GM12892 (cell line): ENCODE results near the gene TMEM187.

Experiments used
- DNase-seq: peaks from one replicate; pipeline ENCODE4 v3.0.0; 2011; ENCODE audit not compliant: insufficient read length
- FAIRE-seq: peaks from 2 replicates; lab custom pipeline; 2011; peaks lifted over from hg19 to GRCh38; lab: Jason Lieb, UNC
- POLR2A ChIP-seq: IDR thresholded peaks from 2 replicates; pipeline ENCODE4 v1.6.1; 2011; ENCODE audit warnings: low read depth, low read length, control low read depth
- POLR2AphosphoS5 ChIP-seq: IDR thresholded peaks from 2 replicates; pipeline ENCODE4 v1.6.1; 2011; ENCODE audit warnings: low read depth, low read length, control low read depth
- TAF1 ChIP-seq: IDR thresholded peaks from 2 replicates; pipeline ENCODE4 v1.6.1; 2011; ENCODE audit warnings: low read depth, mild to moderate bottlenecking, control low read depth, low read length, borderline replicate concordance

The TMEM187 gene

GRCh38 chrX:153958605-153959004, 13.9 kb upstream of the TMEM187 start:
- FAIRE-seq = no peak

GRCh38 chrX:153959649-153960048, 12.9 kb upstream of the TMEM187 start:
- FAIRE-seq (no peak), DNase-seq (no peak)
- no peak for TF ChIP-seq POLR2AphosphoS5
- no peak for TF ChIP-seq POLR2A

More at GRCh38 chrX:153958605-153959004, 13.9 kb upstream of the TMEM187 start:
- DNase-seq = no peak
- TF ChIP-seq POLR2AphosphoS5 (no peak), POLR2A (no peak), TAF1 (no peak)

GRCh38 chrX:153960077-153960476, 12.5 kb upstream of the TMEM187 start:
- TF ChIP-seq POLR2AphosphoS5 (no peak), POLR2A (no peak), TAF1 (no peak)
- DNase-seq (no peak), FAIRE-seq (no peak)

GRCh38 chrX:153960786-153961185, 11.8 kb upstream of the TMEM187 start:
- no peak for TF ChIP-seq POLR2A
- TF ChIP-seq TAF1 = no peak
- no peak for TF ChIP-seq POLR2AphosphoS5
- FAIRE-seq (no peak), DNase-seq (no peak)

- FAIRE-seq (no peak), DNase-seq (no peak)
- TF ChIP-seq POLR2AphosphoS5 = no peak
- TF ChIP-seq POLR2A = peak; percentile 22; the same call in 1 of the 2 replicates
Measured at GRCh38 chrX:153961292-153961691, 11.3 kb upstream of the TMEM187 start.

GRCh38 chrX:153963546-153963945, 9.0 kb upstream of the TMEM187 start:
- DNase-seq (no peak), FAIRE-seq (no peak)
- TF ChIP-seq TAF1 = no peak
- TF ChIP-seq POLR2AphosphoS5 = no peak
- TF ChIP-seq POLR2A = no peak

- no peak for TF ChIP-seq POLR2A
- TF ChIP-seq POLR2AphosphoS5 = no peak
- TF ChIP-seq TAF1 = no peak
- no peak for DNase-seq
- FAIRE-seq = no peak
Measured at GRCh38 chrX:153964105-153964504, 8.4 kb upstream of the TMEM187 start.

GRCh38 chrX:153965406-153965805, 7.1 kb upstream of the TMEM187 start:
- no peak for DNase-seq
- FAIRE-seq = no peak
- TF ChIP-seq POLR2A (no peak), TAF1 (no peak), POLR2AphosphoS5 (no peak)

GRCh38 chrX:153966283-153966688, 6.3 kb upstream of the TMEM187 start:
- no peak for DNase-seq
- no peak for TF ChIP-seq TAF1
- no peak for TF ChIP-seq POLR2A
- no peak for TF ChIP-seq POLR2AphosphoS5
- no peak for FAIRE-seq

GRCh38 chrX:153966841-153967535, 5.6 kb upstream of the TMEM187 start:
- DNase-seq = no peak
- peak; percentile 9 for FAIRE-seq
- no peak for TF ChIP-seq POLR2AphosphoS5
- TF ChIP-seq TAF1 = no peak
- TF ChIP-seq POLR2A = no peak

GRCh38 chrX:153967536-153968224, 4.9 kb upstream of the TMEM187 start:
- no peak for DNase-seq
- no peak for FAIRE-seq
- no peak for TF ChIP-seq TAF1
- TF ChIP-seq POLR2A = no peak
- TF ChIP-seq POLR2AphosphoS5 = no peak

- no peak for TF ChIP-seq POLR2AphosphoS5
- no peak for TF ChIP-seq POLR2A
- TF ChIP-seq TAF1 = no peak
- FAIRE-seq = no peak
- no peak for DNase-seq
Measured at GRCh38 chrX:153968255-153968654, 4.3 kb upstream of the TMEM187 start.
